Effector CD8-positive, alpha-beta T cell (primary cell): ENCODE results near the gene CPM.
"Not testable (repeated sequence)": the region's sequence is repeated elsewhere in the genome, so short reads cannot be mapped to it uniquely, and the experiment has no call there.

ENCODE experiments used
- DNase-seq: peaks from one replicate; lab custom pipeline; 2025; lab: John Stamatoyannopoulos, UW

The CPM gene

GRCh38 chr12:68807274-68807575, 125.7 kb downstream of the CPM start:
- DNase-seq = not testable (repeated sequence)

- no peak for DNase-seq
Observed at GRCh38 chr12:68806488-68807237, 126.3 kb downstream of the CPM start.

GRCh38 chr12:68805592-68806120, 127.3 kb downstream of the CPM start:
- DNase-seq = no peak

- DNase-seq = no peak
Observed at GRCh38 chr12:68804657-68805591, 128.0 kb downstream of the CPM start.

- DNase-seq = no peak
Observed at GRCh38 chr12:68803948-68804656, 128.9 kb downstream of the CPM start.

GRCh38 chr12:68802911-68803651, 129.9 kb downstream of the CPM start:
- not testable (repeated sequence) for DNase-seq

GRCh38 chr12:68802372-68802745, 130.6 kb downstream of the CPM start:
- not testable (repeated sequence) for DNase-seq
